Fibroblast of the aortic adventitia (primary cell): Measurements from ENCODE around the gene SMTNL2. TPM values are rescaled to one million over a fixed set of nuclear protein-coding genes. Genes with fewer than 3 reads are reported as not detected.
A peak's percentile ranks its signal among the peaks of the same experiment; 100 is the strongest.
"Not testable (repeated sequence)": the region's sequence is repeated elsewhere in the genome, so short reads cannot be mapped to it uniquely, and the experiment has no call there.

Experiments
- DNase-seq: peaks from one replicate; pipeline ENCODE4 v3.0.0-alpha.2; 2010; ENCODE audit warnings: low read depth
- H3K4me3 ChIP-seq: 2 replicates; pipeline ENCODE4 v1.5.1; 2011; ENCODE audit warnings: low read depth, mild to moderate bottlenecking, control low read depth, low read length, moderate library complexity
- CTCF ChIP-seq: IDR thresholded peaks from 2 replicates; pipeline ENCODE4 v1.5.1; 2011; ENCODE audit warnings: mild to moderate bottlenecking, low read length, control low read depth, inconsistent platforms; ENCODE audit not compliant: insufficient read depth
- total RNA-seq: library from RNA; depleted of rRNA; stranded (reverse); fragments of >200 nt; gene quantifications from 2 replicates; pipeline ENCODE4 v1.2.3, GENCODE V29; 2012; ENCODE audit warnings: low replicate concordance

The SMTNL2 gene
- total RNA-seq, 1 donor = not detected

DNA sequence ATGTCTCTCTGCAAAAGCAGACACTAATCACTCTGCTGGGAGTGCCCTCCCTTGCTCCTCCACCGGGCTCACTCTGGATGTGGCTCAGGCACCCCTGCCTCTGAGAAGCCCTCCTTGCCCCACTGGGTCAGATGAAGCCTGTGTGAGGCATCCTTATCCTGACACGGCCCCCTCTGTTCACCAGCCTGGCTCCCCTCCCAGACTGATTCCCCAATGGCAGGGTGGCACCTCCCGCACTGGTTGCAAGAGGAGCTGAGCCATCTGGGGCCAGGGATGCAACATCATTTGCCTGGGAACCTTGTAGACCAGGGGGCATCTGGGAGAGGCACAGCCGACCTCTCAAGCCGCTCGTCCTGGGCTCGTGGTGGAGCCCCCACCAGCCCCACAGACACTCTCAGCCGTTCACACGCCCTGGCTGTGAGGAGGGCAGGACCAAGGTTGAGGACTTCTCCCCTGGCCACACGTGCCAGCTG, 6.7 kb downstream of the SMTNL2 start:
- H3K4me3 ChIP-seq = no peak overlapping the region
- DNase-seq = no peak
- no peak for TF ChIP-seq CTCF

DNA sequence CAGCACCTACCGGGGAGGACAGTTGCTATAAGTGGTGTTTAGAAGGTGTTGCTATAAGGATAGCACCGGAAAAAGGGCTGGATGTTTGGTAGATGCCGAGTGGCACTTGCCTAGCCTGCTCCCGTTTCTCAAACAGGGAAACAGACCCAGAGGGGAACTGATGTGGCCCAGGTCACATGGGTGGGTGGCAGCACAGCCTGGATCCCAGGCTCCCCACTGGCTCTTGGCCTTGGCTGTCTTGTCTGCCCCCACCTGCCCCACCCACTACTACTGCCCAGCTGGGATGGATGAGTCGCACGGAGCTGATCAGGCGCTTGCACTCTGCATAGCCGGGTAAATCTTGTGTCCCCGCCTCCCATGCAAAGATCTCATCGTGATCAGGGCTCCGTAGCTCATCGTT, 7.2 kb downstream of the SMTNL2 start:
- no peak overlapping the region for H3K4me3 ChIP-seq
- DNase-seq = peak; percentile 21
- TF ChIP-seq CTCF = no peak

GRCh38 chr17:4592240-4593005, 8.1 kb downstream of the SMTNL2 start:
- DNase-seq = no peak
- H3K4me3 ChIP-seq = no peak overlapping the region
- no peak for TF ChIP-seq CTCF

- H3K4me3 ChIP-seq = no peak overlapping the region
- no peak for DNase-seq
- no peak for TF ChIP-seq CTCF
Measured at GRCh38 chr17:4593021-4593421, 8.7 kb downstream of the SMTNL2 start.

GRCh38 chr17:4594406-4594805, 10.1 kb downstream of the SMTNL2 start:
- TF ChIP-seq CTCF = no peak
- H3K4me3 ChIP-seq = no peak overlapping the region
- no peak for DNase-seq

- no peak for TF ChIP-seq CTCF
- H3K4me3 ChIP-seq = no peak overlapping the region
- DNase-seq = no peak
Measured at GRCh38 chr17:4594931-4595684, 10.8 kb downstream of the SMTNL2 start.

DNA sequence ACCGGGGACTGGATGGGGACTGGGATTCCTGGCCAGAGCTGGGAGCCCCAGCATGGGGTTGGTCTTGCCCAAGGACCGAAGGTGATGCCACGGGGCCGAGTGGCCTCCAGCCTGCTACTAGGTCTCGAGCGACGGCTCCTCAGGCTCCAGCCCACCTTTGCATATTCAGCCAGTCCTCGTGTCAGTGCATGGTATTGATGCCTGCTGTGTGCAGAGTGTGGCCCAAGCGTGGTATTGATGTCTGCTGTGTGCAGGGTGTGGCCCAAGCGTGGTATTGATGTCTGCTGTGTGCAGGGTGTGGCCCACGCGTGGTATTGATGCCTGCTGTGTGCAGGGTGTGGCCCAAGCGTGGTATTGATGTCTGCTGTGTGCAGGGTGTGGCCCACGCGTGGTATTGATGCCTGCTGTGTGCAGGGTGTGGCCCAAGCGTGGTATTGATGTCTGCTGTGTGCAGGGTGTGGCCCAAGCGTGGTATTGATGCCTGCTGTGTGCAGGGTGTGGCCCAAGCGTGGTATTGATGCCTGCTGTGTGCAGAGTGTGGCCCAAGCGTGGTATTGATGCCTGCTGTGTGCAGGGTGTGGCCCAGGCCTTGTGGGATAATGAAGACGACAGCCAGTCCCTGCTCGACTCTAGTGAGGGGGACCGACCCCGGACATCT, 11.5 kb downstream of the SMTNL2 start:
- DNase-seq, H3K4me3 ChIP-seq: not testable (repeated sequence)
